NCI-H187 treated with DMSO at 0.1 percent for 48 hours (cell line): ENCODE measurements around the gene ERLEC1.
"Not testable (repeated sequence)": the region's sequence is repeated elsewhere in the genome, so short reads cannot be mapped to it uniquely, and the experiment has no call there.

Source experiments
- DNase-seq: peaks from one replicate; lab custom pipeline; 2025; lab: John Stamatoyannopoulos, UW

ERLEC1 gene

GRCh38 chr2:53829980-53830290 is 43.1 kb downstream of the ERLEC1 start:
- not testable (repeated sequence) for DNase-seq

- no peak for DNase-seq
Measured at GRCh38 chr2:53840580-53840979, 53.7 kb downstream of the ERLEC1 start.

GRCh38 chr2:53841651-53842050 is 54.8 kb downstream of the ERLEC1 start:
- DNase-seq, result not testable (repeated sequence)

GRCh38 chr2:53842891-53843290 is 56.0 kb downstream of the ERLEC1 start:
- DNase-seq, result no peak

GRCh38 chr2:53843595-53843994 is 56.8 kb downstream of the ERLEC1 start:
- no peak for DNase-seq

GRCh38 chr2:53848062-53848461 is 61.2 kb downstream of the ERLEC1 start:
- DNase-seq, result no peak

GRCh38 chr2:53851052-53851757 is 64.4 kb downstream of the ERLEC1 start:
- not testable (repeated sequence) for DNase-seq

GRCh38 chr2:53852532-53852931 is 65.7 kb downstream of the ERLEC1 start:
- DNase-seq, result no peak

GRCh38 chr2:53854678-53855077 is 67.8 kb downstream of the ERLEC1 start:
- no peak for DNase-seq

- no peak for DNase-seq
Measured at GRCh38 chr2:53856272-53856671, 69.4 kb downstream of the ERLEC1 start.

- no peak for DNase-seq
Measured at GRCh38 chr2:53859206-53860181, 72.7 kb downstream of the ERLEC1 start, which contains the start of gene GPR75. Gene GPR75 (minus strand): TSS chr2:53859967. CDS start chr2:53854756, 5,211 bp downstream.

GRCh38 chr2:53861824-53862223 is 75.0 kb downstream of the ERLEC1 start:
- DNase-seq, result no peak

- no peak for DNase-seq
Measured at GRCh38 chr2:53863538-53864227, 76.8 kb downstream of the ERLEC1 start.

- DNase-seq, result no peak
Measured at GRCh38 chr2:53865264-53865663, 78.4 kb downstream of the ERLEC1 start.

- DNase-seq, result no peak
Measured at GRCh38 chr2:53865962-53866361, 79.1 kb downstream of the ERLEC1 start.

GRCh38 chr2:53867169-53867568 is 80.3 kb downstream of the ERLEC1 start:
- no peak for DNase-seq

GRCh38 chr2:53867773-53868172 is 80.9 kb downstream of the ERLEC1 start:
- no peak for DNase-seq
